GM12892 (cell line): Measurements from ENCODE around the gene LDB3.
"Not testable (repeated sequence)": the region's sequence is repeated elsewhere in the genome, so short reads cannot be mapped to it uniquely, and the experiment has no call there.

Experiments used
- DNase-seq: peaks from one replicate; pipeline ENCODE4 v3.0.0; 2011; ENCODE audit not compliant: insufficient read length
- FAIRE-seq: peaks from 2 replicates; lab custom pipeline; 2011; peaks lifted over from hg19 to GRCh38; lab: Jason Lieb, UNC
- POLR2A ChIP-seq: IDR thresholded peaks from 2 replicates; pipeline ENCODE4 v1.6.1; 2011; ENCODE audit warnings: low read depth, low read length, control low read depth
- POLR2AphosphoS5 ChIP-seq: IDR thresholded peaks from 2 replicates; pipeline ENCODE4 v1.6.1; 2011; ENCODE audit warnings: low read depth, low read length, control low read depth
- TAF1 ChIP-seq: IDR thresholded peaks from 2 replicates; pipeline ENCODE4 v1.6.1; 2011; ENCODE audit warnings: low read depth, mild to moderate bottlenecking, control low read depth, low read length, borderline replicate concordance

LDB3 gene

GRCh38 chr10:86644794-86645445, 23.4 kb upstream of the LDB3 start:
- DNase-seq (no peak), FAIRE-seq (no peak)
- TF ChIP-seq POLR2AphosphoS5, result no peak
- no peak for TF ChIP-seq TAF1
- no peak for TF ChIP-seq POLR2A

- not testable (repeated sequence) for DNase-seq, FAIRE-seq
Measured at GRCh38 chr10:86645621-86646165, 22.6 kb upstream of the LDB3 start.

GRCh38 chr10:86646532-86646931, 21.8 kb upstream of the LDB3 start:
- DNase-seq (no peak), FAIRE-seq (no peak)

GRCh38 chr10:86646933-86647332, 21.4 kb upstream of the LDB3 start:
- TF ChIP-seq POLR2A (no peak), POLR2AphosphoS5 (no peak), TAF1 (no peak)
- FAIRE-seq (no peak), DNase-seq (no peak)

More at GRCh38 chr10:86646532-86646931, 21.8 kb upstream of the LDB3 start:
- TF ChIP-seq POLR2A (no peak), TAF1 (no peak), POLR2AphosphoS5 (no peak)

- FAIRE-seq (no peak), DNase-seq (no peak)
- TF ChIP-seq POLR2A (no peak), POLR2AphosphoS5 (no peak), TAF1 (no peak)
Measured at GRCh38 chr10:86647773-86648703, 20.3 kb upstream of the LDB3 start.

- FAIRE-seq (no peak), DNase-seq (no peak)
- no peak for TF ChIP-seq POLR2AphosphoS5
- TF ChIP-seq POLR2A, result no peak
- no peak for TF ChIP-seq TAF1
Measured at GRCh38 chr10:86648704-86649427, 19.4 kb upstream of the LDB3 start.

- TF ChIP-seq POLR2A, result no peak
- no peak for TF ChIP-seq POLR2AphosphoS5
- no peak for TF ChIP-seq TAF1
- FAIRE-seq, result no peak
- no peak for DNase-seq
Measured at GRCh38 chr10:86649471-86650150, 18.7 kb upstream of the LDB3 start.

GRCh38 chr10:86650151-86650550, 18.2 kb upstream of the LDB3 start:
- TF ChIP-seq POLR2AphosphoS5 (no peak), POLR2A (no peak), TAF1 (no peak)
- FAIRE-seq, result no peak
- no peak for DNase-seq

GRCh38 chr10:86651021-86651471, 17.3 kb upstream of the LDB3 start:
- FAIRE-seq, result no peak
- peak; percentile 6 for DNase-seq
- TF ChIP-seq POLR2AphosphoS5 (no peak), POLR2A (no peak), TAF1 (no peak)

- TF ChIP-seq POLR2A, result no peak
- no peak for TF ChIP-seq POLR2AphosphoS5
- no peak for TF ChIP-seq TAF1
- no peak for FAIRE-seq
- DNase-seq, result peak; percentile 7
Measured at GRCh38 chr10:86651631-86652331, 16.5 kb upstream of the LDB3 start.

GRCh38 chr10:86652361-86653202, 15.7 kb upstream of the LDB3 start:
- peak; percentile 10 for DNase-seq
- FAIRE-seq, result no peak
- TF ChIP-seq POLR2AphosphoS5 (no peak), TAF1 (no peak), POLR2A (no peak)
